GM12801 (cell line): ENCODE measurements around the gene ZDHHC14.

Experiments used
- CTCF ChIP-seq: IDR thresholded peaks from one replicate; pipeline ENCODE4 v1.5.1; 2011; ENCODE audit warnings: control low read depth; ENCODE audit not compliant: insufficient read length; ENCODE audit errors: extremely low read depth

The ZDHHC14 gene

GRCh38 chr6:157599191-157599590 is 218.2 kb downstream of the ZDHHC14 start:
- no peak for TF ChIP-seq CTCF

- no peak for TF ChIP-seq CTCF
Observed at GRCh38 chr6:157600807-157601206, 219.8 kb downstream of the ZDHHC14 start.

GRCh38 chr6:157602521-157603295 is 221.7 kb downstream of the ZDHHC14 start:
- no peak for TF ChIP-seq CTCF

- TF ChIP-seq CTCF, result no peak
Observed at GRCh38 chr6:157603314-157603940, 222.4 kb downstream of the ZDHHC14 start.

GRCh38 chr6:157603971-157604370 is 223.0 kb downstream of the ZDHHC14 start:
- TF ChIP-seq CTCF, result no peak

GRCh38 chr6:157604816-157605215 is 223.8 kb downstream of the ZDHHC14 start:
- TF ChIP-seq CTCF, result no peak

GRCh38 chr6:157605484-157605883 is 224.5 kb downstream of the ZDHHC14 start:
- TF ChIP-seq CTCF, result no peak
